NCI-H524 (cell line): ENCODE results near the gene ZNF581.

Source experiments
- DNase-seq, 2 experiments: peaks; one replicate each; lab custom pipeline; 2025; lab: John Stamatoyannopoulos, UW

Gene ZNF581

GRCh38 chr19:55648585-55649267 is 5.3 kb downstream of the ZNF581 start:
- DNase-seq = peak in 1 of 2 experiments; percentile 17

- no peak for DNase-seq
Measured at GRCh38 chr19:55649268-55650125, 6.0 kb downstream of the ZNF581 start.

GRCh38 chr19:55650126-55650557 is 6.7 kb downstream of the ZNF581 start:
- no peak for DNase-seq

DNA sequence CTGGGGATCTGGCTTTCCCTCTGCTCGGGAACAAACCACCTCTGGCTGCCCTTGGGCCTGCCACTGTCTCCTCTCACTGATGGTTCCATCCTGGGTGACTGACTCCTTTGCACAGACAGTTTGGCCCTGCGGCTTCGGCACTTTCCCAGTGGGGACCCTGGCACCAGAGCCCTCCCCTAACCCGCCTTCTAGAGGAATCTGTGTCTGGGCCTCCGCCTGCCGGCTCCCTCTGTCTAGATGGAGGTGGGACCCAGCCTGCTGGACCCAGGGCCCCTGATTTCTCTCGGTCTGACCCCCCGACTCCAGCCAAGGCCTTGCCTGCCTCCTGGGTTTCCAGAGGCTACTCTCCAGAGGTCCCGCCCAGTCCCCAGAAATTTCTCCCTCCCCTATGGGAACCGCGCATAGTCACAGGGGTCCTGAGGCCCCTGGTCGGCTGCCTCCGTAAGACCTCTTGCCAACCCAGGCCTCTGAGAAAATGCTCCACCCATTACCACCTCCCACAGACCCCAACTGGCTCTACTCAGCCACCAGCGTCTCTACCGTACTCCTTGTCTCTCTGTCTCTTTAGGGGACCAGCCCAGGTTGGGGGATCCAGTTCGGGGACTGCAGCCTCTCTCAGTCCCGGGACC is 7.3 kb downstream of the ZNF581 start:
- DNase-seq = no peak

DNA sequence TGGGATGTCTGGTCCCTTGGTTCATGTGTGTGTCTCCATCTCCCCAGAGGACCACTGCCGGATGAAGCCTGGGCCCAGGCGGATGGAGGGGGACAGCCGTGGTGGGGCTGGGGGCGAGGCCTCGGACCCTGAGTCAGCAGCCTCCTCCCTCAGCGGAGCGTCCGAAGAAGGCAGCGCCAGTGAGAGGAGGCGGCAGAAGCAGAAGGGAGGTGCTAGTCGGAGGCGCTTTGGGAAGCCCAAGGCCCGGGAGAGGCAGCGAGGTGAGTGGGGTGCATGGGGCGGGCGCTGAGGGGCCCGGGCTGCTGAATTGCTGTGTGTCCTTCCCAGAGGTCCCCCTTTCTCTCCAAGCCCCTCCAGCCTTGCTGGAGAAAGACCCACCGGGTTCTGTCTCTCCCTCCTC is 7.8 kb downstream of the ZNF581 start:
- no peak for DNase-seq

DNA sequence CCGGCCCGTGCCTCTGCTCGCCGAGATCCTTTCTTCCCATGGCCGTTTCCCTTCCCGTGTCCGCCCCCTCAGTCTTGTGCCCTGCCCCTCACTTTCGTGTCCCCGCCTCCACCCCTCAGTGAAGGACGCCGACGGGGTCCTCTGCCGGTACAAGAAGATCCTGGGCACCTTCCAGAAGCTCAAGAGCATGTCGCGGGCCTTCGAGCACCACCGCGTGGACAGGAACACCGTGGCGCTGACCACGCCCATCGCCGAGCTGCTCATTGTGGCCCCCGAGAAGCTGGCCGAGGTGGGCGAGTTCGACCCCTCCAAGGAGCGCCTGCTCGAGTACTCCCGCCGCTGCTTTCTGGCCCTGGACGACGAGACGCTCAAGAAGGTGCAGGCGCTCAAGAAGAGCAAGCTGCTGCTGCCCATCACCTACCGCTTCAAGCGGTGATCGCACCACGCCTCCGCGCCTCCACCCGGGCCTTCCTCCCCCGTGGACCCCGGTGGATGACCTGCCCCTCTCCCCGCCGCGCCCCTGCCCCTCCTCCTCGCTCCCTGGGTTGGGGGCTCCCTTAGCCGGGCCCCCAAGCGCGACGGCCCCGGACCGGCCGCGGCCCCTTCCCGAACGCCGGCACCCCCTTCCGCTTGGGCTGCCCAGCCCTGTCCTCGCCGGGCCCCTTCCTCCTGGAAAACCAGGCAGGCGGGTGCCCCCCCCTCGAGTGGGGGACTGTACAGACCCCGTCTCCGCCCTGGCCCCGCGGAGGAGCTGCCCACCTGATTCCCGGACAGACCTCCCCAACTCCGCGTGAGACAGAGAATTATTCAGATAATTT is 9.1 kb downstream of the ZNF581 start:
- no peak for DNase-seq

GRCh38 chr19:55653651-55654322 is 10.3 kb downstream of the ZNF581 start:
- peak; percentile 100 for DNase-seq

- peak; percentile 99 to 100 for DNase-seq
Measured at GRCh38 chr19:55654323-55654867, 10.9 kb downstream of the ZNF581 start.

DNA sequence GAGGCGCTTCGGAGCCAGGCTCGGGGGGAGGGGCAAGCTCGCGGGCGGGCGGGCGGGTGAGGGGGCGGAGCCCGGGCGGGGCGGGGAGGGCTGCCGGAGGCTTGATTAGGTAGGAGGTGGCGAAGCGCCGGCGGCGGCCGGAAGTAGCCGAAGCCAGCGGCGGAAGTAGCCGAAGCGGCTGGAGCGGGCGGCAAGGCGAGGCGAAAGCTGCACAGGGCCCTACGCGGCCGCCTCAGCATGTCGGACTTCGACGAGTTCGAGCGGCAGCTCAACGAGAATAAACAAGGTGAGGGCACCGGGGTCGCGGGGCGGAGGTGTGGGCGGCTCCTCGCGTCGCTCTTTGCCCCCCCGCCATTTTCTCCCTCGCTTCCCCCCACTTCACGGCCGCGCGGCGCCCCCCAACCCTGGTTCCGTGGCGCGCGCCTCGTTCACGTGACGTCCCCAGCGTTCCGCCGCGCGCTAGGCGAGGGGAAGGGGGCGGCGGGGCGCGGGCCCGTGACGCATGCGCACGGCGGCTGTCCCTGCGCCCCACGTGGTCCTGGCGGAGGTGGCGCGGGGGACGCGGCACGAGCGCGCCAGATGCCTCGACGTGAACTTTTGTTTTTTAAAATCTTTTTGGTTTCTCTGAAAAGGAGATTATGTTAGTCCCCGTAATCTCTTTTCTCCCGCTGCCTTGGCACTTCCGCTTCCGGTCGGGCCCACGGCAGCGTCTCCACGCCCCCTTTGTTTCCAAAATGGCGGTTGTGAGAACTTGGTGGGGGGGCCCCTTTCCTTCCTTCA is 11.6 kb downstream of the ZNF581 start, which contains the start of gene U2AF2:
TSS of gene U2AF2 (plus strand) at position 168 of the 780 bp plus-strand sequence. CDS start at position 238, 70 bp downstream.
- DNase-seq = peak; percentile 85 to 96

DNA sequence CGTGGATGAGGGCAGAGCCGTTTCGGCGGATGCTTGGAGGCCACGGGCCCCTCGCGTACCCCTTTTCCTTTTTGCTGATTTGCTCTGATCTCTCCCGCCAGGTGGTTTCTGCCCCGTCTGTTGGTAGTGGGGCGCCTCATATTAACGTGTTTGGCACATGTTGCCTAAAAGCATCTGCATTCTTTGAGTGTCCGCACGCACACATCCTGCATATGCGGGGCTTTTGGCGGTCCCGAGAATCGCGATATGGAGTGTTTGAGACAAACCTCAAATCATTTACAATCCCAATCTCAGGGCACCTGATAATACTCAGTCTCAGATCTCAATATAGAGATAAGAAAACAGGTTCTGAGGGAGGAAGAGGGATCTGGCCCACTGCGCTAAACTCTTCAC is 12.2 kb downstream of the ZNF581 start:
- DNase-seq = no peak

- DNase-seq = no peak
Measured at GRCh38 chr19:55656552-55656951, 13.1 kb downstream of the ZNF581 start.

DNA sequence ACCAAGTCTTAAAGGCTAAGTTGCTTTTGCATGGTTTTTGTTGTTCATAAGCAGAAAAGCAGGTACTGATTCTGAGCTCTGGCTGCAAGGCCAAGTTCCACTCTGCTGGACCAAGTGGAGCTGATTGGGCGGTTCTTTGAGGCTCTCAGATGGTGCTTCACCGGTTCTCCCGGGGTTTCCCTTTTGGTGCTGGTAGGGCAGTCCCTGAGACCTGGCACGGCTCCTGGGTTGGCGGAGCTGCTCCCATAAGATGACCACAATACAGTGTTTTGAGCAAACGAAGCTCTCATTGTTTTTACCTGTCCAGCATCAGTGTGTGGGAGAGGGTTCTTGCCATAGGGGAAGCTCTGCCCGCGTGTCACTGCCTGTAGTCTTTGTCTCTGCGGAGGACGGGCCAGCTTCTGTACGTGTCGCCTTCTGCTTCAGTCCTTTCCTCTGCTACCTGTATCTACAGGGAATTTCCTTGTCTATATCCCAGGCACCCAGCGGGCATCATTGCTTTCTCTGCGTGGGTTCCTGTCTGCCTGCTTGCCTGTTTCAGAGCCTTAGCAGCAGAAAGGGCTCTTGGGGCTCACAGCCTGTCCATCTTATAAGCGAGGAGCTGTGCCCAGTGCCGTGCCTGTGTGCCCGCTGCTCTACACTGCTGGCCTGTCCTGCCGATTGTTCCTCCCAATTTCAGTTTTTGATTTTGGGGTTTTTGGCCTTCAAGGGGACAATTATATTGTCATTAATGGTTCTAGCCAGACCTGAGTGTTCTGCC is 13.7 kb downstream of the ZNF581 start:
- no peak for DNase-seq

GRCh38 chr19:55658846-55659459 is 15.5 kb downstream of the ZNF581 start:
- DNase-seq = no peak

DNA sequence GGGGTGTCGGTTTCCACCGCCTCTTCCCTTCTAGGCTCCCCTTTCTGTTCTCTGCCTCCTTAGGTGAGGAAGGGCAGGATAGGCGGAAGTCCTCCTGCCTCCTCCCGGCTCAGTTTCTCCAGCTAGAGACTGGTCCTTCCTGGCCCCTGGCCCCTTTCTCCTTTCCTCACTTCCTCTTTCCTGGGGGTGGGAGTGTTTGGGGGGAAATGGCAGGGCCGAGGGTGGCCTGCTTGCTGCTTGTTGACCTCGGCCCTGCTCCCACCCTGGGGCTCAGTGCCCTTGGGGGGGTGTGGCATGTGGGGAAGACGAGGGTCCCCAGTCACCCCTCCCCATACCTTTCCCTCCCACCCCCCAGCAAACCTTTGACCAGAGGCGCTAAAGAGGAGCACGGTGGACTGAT is 16.4 kb downstream of the ZNF581 start:
- no peak for DNase-seq

DNA sequence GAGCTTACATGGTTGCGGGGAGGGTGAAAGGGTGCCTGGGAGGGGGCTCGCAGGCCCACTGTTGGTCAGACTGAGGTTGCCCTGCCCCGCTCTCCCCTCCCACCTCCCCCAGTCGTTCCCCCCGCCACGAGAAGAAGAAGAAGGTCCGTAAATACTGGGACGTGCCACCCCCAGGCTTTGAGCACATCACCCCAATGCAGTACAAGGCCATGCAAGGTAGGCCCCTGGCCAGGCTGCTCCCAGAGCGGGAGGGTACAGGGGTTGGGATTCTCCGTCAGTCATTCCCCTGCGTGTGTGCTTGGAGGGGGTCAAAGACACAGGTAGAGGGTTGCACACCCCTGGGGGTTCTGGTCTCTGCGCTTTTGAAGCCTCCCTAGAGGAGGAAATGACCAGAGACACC is 17.0 kb downstream of the ZNF581 start:
- DNase-seq = no peak

GRCh38 chr19:55660991-55661390 is 17.5 kb downstream of the ZNF581 start:
- no peak for DNase-seq

- no peak for DNase-seq
Measured at GRCh38 chr19:55661826-55662225, 18.4 kb downstream of the ZNF581 start.

- no peak for DNase-seq
Measured at GRCh38 chr19:55663846-55664536, 20.5 kb downstream of the ZNF581 start.
